Stimulated activated CD4-positive, alpha-beta T cell treated with anti-CD3 and anti-CD28 coated beads, Interleukin-4, amount 100 ng/mL, for 1 hour (primary cell): Measurements from ENCODE around the gene EVI5.

Source experiments
- DNase-seq: peaks from one replicate; pipeline ENCODE4 v3.0.0-alpha.2; 2020

The EVI5 gene

GRCh38 chr1:92481971-92482664 is 302.8 kb downstream of the EVI5 start:
- no peak for DNase-seq

- DNase-seq: no peak
These were observed 303.3 kb downstream of the EVI5 start for GRCh38 chr1:92481599-92481925.

- DNase-seq: no peak
These were observed 303.9 kb downstream of the EVI5 start for GRCh38 chr1:92480813-92481598.

GRCh38 chr1:92480200-92480812 is 304.6 kb downstream of the EVI5 start:
- no peak for DNase-seq

GRCh38 chr1:92479587-92479986 is 305.3 kb downstream of the EVI5 start:
- no peak for DNase-seq

- no peak for DNase-seq
These were observed 306.5 kb downstream of the EVI5 start for GRCh38 chr1:92478393-92478792.

- DNase-seq: peak; percentile 53
These were observed 308.8 kb downstream of the EVI5 start for GRCh38 chr1:92476071-92476631.

- no peak for DNase-seq
These were observed 309.9 kb downstream of the EVI5 start for GRCh38 chr1:92475029-92475428.

- no peak for DNase-seq
These were observed 311.0 kb downstream of the EVI5 start for GRCh38 chr1:92473781-92474495.

- no peak for DNase-seq
These were observed 314.7 kb downstream of the EVI5 start for GRCh38 chr1:92470216-92470615.

GRCh38 chr1:92466683-92467352 is 318.1 kb downstream of the EVI5 start:
- no peak for DNase-seq

- no peak for DNase-seq
These were observed 319.7 kb downstream of the EVI5 start for GRCh38 chr1:92465256-92465647.

GRCh38 chr1:92464588-92465255 is 320.2 kb downstream of the EVI5 start:
- DNase-seq: no peak

GRCh38 chr1:92461364-92462097 is 323.4 kb downstream of the EVI5 start:
- DNase-seq: no peak

- DNase-seq: no peak
These were observed 325.0 kb downstream of the EVI5 start for GRCh38 chr1:92459871-92460320.
